Motor neuron (in vitro differentiated cells): ENCODE data around the gene GAP43. TPM values are rescaled to one million over a fixed set of nuclear protein-coding genes. Genes with fewer than 3 reads are reported as not detected.

Experiments
- ATAC-seq, 8 experiments: fragments of 200-7000 bp; cut with Tn5 transposase; replicated peaks in 6 of 8; 2 replicates each; pipeline ENCODE4 v1.8.0; 2021; ENCODE audit warnings: mild to moderate bottlenecking in 8 of 8, moderate library complexity in 8 of 8
- H3K27ac ChIP-seq, 2 donors: fragments of 250-450 bp; sonication (Bioruptor Pico); 2 replicates each; pipeline ENCODE4 v1.9.0; 2021; ENCODE audit warnings: antibody characterized with exemption in 2 of 2, mild to moderate bottlenecking in 2 of 2, moderate library complexity in 1 of 2
- H3K4me1 ChIP-seq, 2 donors: fragments of 250-450 bp; sonication (Bioruptor Pico); replicated peaks in 1 of 2; 2 replicates each; pipeline ENCODE4 v1.6.1; 2021; ENCODE audit warnings: antibody characterized with exemption in 2 of 2, mild to moderate bottlenecking in 2 of 2, moderate library complexity in 1 of 2
- H3K4me3 ChIP-seq, 5 donors: fragments of 250-450 bp; sonication (Bioruptor Pico); 2 replicates each; pipeline ENCODE4 v1.9.0; 2021; ENCODE audit warnings: antibody characterized with exemption in 5 of 5, mild to moderate bottlenecking in 5 of 5, moderate library complexity in 4 of 5
- WGBS, 10 experiments: fragments of 450-650 bp; shearing (Covaris generic); methylation state at CpG; one replicate each; pipeline ENCODE4 v1.0.0; 2022; 5-methylcytosine and 5-hydroxymethylcytosine counted together
- in situ Hi-C, 9 experiments: fragments of 400-800 bp; cut with MboI; loops; one replicate each; pipeline ENCODE4 v1.15.0; 2021; ENCODE audit warnings: low sequenced_read_pairs in 9 of 9, low pct_unique_long_range_greater_than_20kb in 2 of 9; ENCODE audit not compliant: unreplicated experiment in 9 of 9
- total RNA-seq, 8 experiments: library from RNA; unstranded; fragments of 300-600 nt; gene quantifications; 2 replicates each; pipeline versions ENCODE4 v1.2.3 to v1.2.4, GENCODE V29; 2022

Gene GAP43
- total RNA-seq, 8 experiments from 2014 or later, result 0.36 to 813 (median 210) TPM

- no peak for ATAC-seq
- Histone ChIP-seq H3K27ac (no peak overlapping the region), H3K4me1 (no peaks in the 10 kb centered on the region), H3K4me3 (no peak overlapping the region)
- in situ Hi-C loops, result no loop called here
- 67 to 100% (median 92%) methylated on average over 2 to 3 of the region's 3 CpGs; no CpG with 5 or more reads in 3 of the 10 experiments for WGBS, 10 experiments
Observed at GRCh38 chr3:115611630-115612029, 11.7 kb upstream of the GAP43 start.

GRCh38 chr3:115615001-115615814, 8.1 kb upstream of the GAP43 start:
- ATAC-seq, result peak in 4 of 8 experiments; percentile 40 to 73 (median 70)
- Histone ChIP-seq H3K4me3 (no peak overlapping the region), H3K4me1 (no peaks in the 10 kb centered on the region), H3K27ac (no peak overlapping the region)
- in situ Hi-C loops, result no loop called here
- 44 to 100% (median 73%) methylated on average over 1 to 2 of the region's 2 CpGs; no CpG with 5 or more reads in 2 of the 10 experiments for WGBS, 10 experiments

GRCh38 chr3:115616461-115616860, 6.8 kb upstream of the GAP43 start:
- Histone ChIP-seq H3K4me1 (no peaks in the 10 kb centered on the region), H3K27ac (no peak overlapping the region), H3K4me3 (no peak overlapping the region)
- WGBS, 10 experiments, result 67 to 94% (median 88%) methylated on average over 1 to 4 of the region's 4 CpGs
- ATAC-seq, result no peak
- in situ Hi-C loops, result no loop called here

- Histone ChIP-seq H3K27ac (no peak overlapping the region), H3K4me3 (no peak overlapping the region), H3K4me1 (no peaks in the 10 kb centered on the region)
- in situ Hi-C loops, result no loop called here
- no peak for ATAC-seq
- WGBS, 10 experiments, result 36 to 100% (median 71%) methylated on average over 1 of the region's 1 CpG; no CpG with 5 or more reads in 2 of the 10 experiments
Observed at GRCh38 chr3:115617591-115617990, 5.7 kb upstream of the GAP43 start.

- peak in 5 of 8 experiments; percentile 16 to 26 (median 19) for ATAC-seq
- Histone ChIP-seq H3K27ac (peak overlapping the region; percentile 20 to 48), H3K4me1 (peaks cover 15 to 19% of the 10 kb centered on the region in 2 donors), H3K4me3 (peak overlapping the region; percentile 43 to 64 (median 48))
- in situ Hi-C loops, result no loop called here
- WGBS, 10 experiments, result 0 to 14% (median 2%) methylated on average over 1 to 11 of the region's 11 CpGs; no CpG with 5 or more reads in 2 of the 10 experiments
Observed at GRCh38 chr3:115624029-115624741, 875 bp downstream of the GAP43 start.

- WGBS, 10 experiments, result 0 to 60% (median 33%) methylated on average over 1 to 4 of the region's 5 CpGs; no CpG with 5 or more reads in 3 of the 10 experiments
- ATAC-seq, result peak in 4 of 8 experiments; percentile 6 to 17 (median 12)
- H3K4me1 ChIP-seq, result peaks cover 15 to 19% of the 10 kb centered on the region in 2 donors
- in situ Hi-C loops, result no loop called here
- peak overlapping the region; percentile 43 to 64 (median 48) for H3K4me3 ChIP-seq
- H3K27ac ChIP-seq, result peak overlapping the region; percentile 39 to 48
Observed at GRCh38 chr3:115624901-115625300, 1.6 kb downstream of the GAP43 start.

GRCh38 chr3:115626006-115626409, 2.7 kb downstream of the GAP43 start:
- peaks cover 15 to 19% of the 10 kb centered on the region in 2 donors for H3K4me1 ChIP-seq
- in situ Hi-C loops, result no loop called here
- 0 to 47% (median 21%) methylated on average over 1 to 5 of the region's 5 CpGs; no CpG with 5 or more reads in 2 of the 10 experiments for WGBS, 10 experiments
- H3K27ac ChIP-seq, result peak overlapping the region in 1 of 2 donors; percentile 48
- peak overlapping the region; percentile 43 to 64 (median 48) for H3K4me3 ChIP-seq
- peak in 3 of 8 experiments; percentile 21 to 53 (median 33) for ATAC-seq

- ATAC-seq, result no peak
- 6 to 71% (median 40%) methylated on average over 1 to 3 of the region's 3 CpGs for WGBS, 10 experiments
- peak overlapping the region; percentile 43 to 64 (median 48) for H3K4me3 ChIP-seq
- H3K4me1 ChIP-seq, result peaks cover 15 to 19% of the 10 kb centered on the region in 2 donors
- H3K27ac ChIP-seq, result peak overlapping the region in 1 of 2 donors; percentile 19
- in situ Hi-C loops, result no loop called here
Observed at GRCh38 chr3:115626721-115627120, 3.4 kb downstream of the GAP43 start.

GRCh38 chr3:115627180-115628074, 4.1 kb downstream of the GAP43 start:
- WGBS, 10 experiments, result 9 to 71% (median 44%) methylated on average over 1 to 3 of the region's 3 CpGs; no CpG with 5 or more reads in 1 of the 10 experiments
- peak in 2 of 8 experiments; percentile 18 to 22 for ATAC-seq
- Histone ChIP-seq H3K4me3 (peak overlapping the region; percentile 43 to 64 (median 48)), H3K27ac (no peak overlapping the region), H3K4me1 (peaks cover 15 to 19% of the 10 kb centered on the region in 2 donors)
- in situ Hi-C loops, result no loop called here

GRCh38 chr3:115628075-115628412, 4.7 kb downstream of the GAP43 start:
- Histone ChIP-seq H3K4me1 (peaks cover 15 to 19% of the 10 kb centered on the region in 2 donors), H3K4me3 (peak overlapping the region in 3 of 5 donors; percentile 45 to 64 (median 50)), H3K27ac (no peak overlapping the region)
- ATAC-seq, result no peak
- in situ Hi-C loops, result no loop called here
- WGBS, 10 experiments, result 0 to 100% (median 63%) methylated on average over 1 of the region's 1 CpG; no CpG with 5 or more reads in 3 of the 10 experiments

- WGBS, 10 experiments, result 40 to 100% (median 93%) methylated on average over 1 to 3 of the region's 3 CpGs; no CpG with 5 or more reads in 2 of the 10 experiments
- ATAC-seq, result no peak
- no peak overlapping the region for H3K4me3 ChIP-seq
Observed at GRCh38 chr3:115630850-115631249, 7.5 kb downstream of the GAP43 start.

GRCh38 chr3:115632026-115632425, 8.7 kb downstream of the GAP43 start:
- in situ Hi-C loops, result no loop called here
- Histone ChIP-seq H3K4me3 (no peak overlapping the region), H3K4me1 (peaks cover 6 to 14% of the 10 kb centered on the region in 2 donors), H3K27ac (no peak overlapping the region)
- ATAC-seq, result no peak

More at GRCh38 chr3:115630850-115631249, 7.5 kb downstream of the GAP43 start:
- peaks cover 12 to 19% of the 10 kb centered on the region in 2 donors for H3K4me1 ChIP-seq
- in situ Hi-C loops, result no loop called here
- no peak overlapping the region for H3K27ac ChIP-seq
